A549 (cell line): ENCODE measurements around the gene TMEM39A.

Experiments used
- BCL3 ChIP-seq: fragments of >200 bp; sonication (Bioruptor Twin); formaldehyde crosslinking; IDR thresholded peaks from 3 replicates; pipeline ENCODE4 v1.6.1; 2016
- CEBPB ChIP-seq, 2 experiments: fragments of >200 bp in 1 of 2; sonication (Bioruptor Twin) in 1 of 2; formaldehyde crosslinking in 1 of 2; IDR thresholded peaks; 2 replicates each; pipeline ENCODE4 v1.6.1; 2012 to 2016
- CHD2 ChIP-seq: fragments of 150-350 bp; IDR thresholded peaks from 2 replicates; pipeline ENCODE4 v1.6.1; 2014; ENCODE audit warnings: low read length; ENCODE audit not compliant: partially characterized antibody
- CTCF ChIP-seq: fragments of >200 bp; sonication (Bioruptor Twin); formaldehyde crosslinking; IDR thresholded peaks from 3 replicates; pipeline ENCODE4 v1.5.1; 2016
- EP300 ChIP-seq, 2 experiments: fragments of >200 bp; sonication (Bioruptor Twin); formaldehyde crosslinking; IDR thresholded peaks; 2 replicates in 1 of 2; 3 replicates in 1 of 2; pipeline ENCODE4 v1.6.1; 2016 to 2017
- JUN ChIP-seq, 2 experiments: fragments of >200 bp; sonication (Bioruptor Twin); formaldehyde crosslinking; IDR thresholded peaks; 2 replicates in 1 of 2; 3 replicates in 1 of 2; pipeline ENCODE4 v1.6.1; 2016 to 2017
- MAX ChIP-seq: IDR thresholded peaks from 2 replicates; pipeline ENCODE4 v1.6.1; 2012
- MAZ ChIP-seq: fragments of 150-350 bp; IDR thresholded peaks from 2 replicates; pipeline ENCODE4 v1.6.1; 2014; ENCODE audit warnings: antibody characterized with exemption, low read depth, low read length, borderline replicate concordance
- POLR2A ChIP-seq: IDR thresholded peaks from 2 replicates; pipeline ENCODE4 v1.6.1; 2012; ENCODE audit warnings: mild to moderate bottlenecking, low read length
- POLR2AphosphoS2 ChIP-seq: conservative IDR thresholded peaks from 2 replicates; pipeline ENCODE4 v1.6.1; 2012; ENCODE audit warnings: low read length, improper control_type of control experiment, inconsistent platforms
- RAD21 ChIP-seq, 2 experiments: fragments of >200 bp in 1 of 2; sonication (Bioruptor Twin) in 1 of 2; formaldehyde crosslinking in 1 of 2; IDR thresholded peaks in 1 of 2; conservative IDR thresholded peaks in 1 of 2; 2 replicates in 1 of 2; 3 replicates in 1 of 2; pipeline ENCODE4 v1.6.1; 2012 to 2018; ENCODE audit warnings: inconsistent platforms in 1 of 2
- RFX5 ChIP-seq: fragments of 450-650 bp; IDR thresholded peaks from 2 replicates; pipeline ENCODE4 v1.7.1; 2014; ENCODE audit warnings: antibody characterized with exemption, mild to moderate bottlenecking, moderate library complexity
- RNF2 ChIP-seq: fragments of 200-600 bp; sonication (generic); IDR thresholded peaks from 2 replicates; pipeline ENCODE4 v1.6.1; 2016; ENCODE audit warnings: low read depth, mild to moderate bottlenecking, antibody characterized with exemption, moderate library complexity, borderline replicate concordance
- SMC3 ChIP-seq: fragments of >200 bp; sonication (Bioruptor Twin); formaldehyde crosslinking; IDR thresholded peaks from 3 replicates; pipeline ENCODE4 v1.6.1; 2018; ENCODE audit warnings: inconsistent platforms

- no peak for TF ChIP-seq RFX5
- no peak for TF ChIP-seq RAD21 (conservative IDR thresholded peaks at IDR 0.05 in 1 of 2, IDR thresholded peaks at IDR 0.05 in 1 of 2)
- no peak for TF ChIP-seq CTCF
- no peak for TF ChIP-seq POLR2A
- no peak for TF ChIP-seq CEBPB (IDR thresholded peaks at IDR 0.05)
- TF ChIP-seq MAX = no peak
- no peak for TF ChIP-seq EP300 (IDR thresholded peaks at IDR 0.05)
- no peak for TF ChIP-seq MAZ
- no peak for TF ChIP-seq RNF2
- no peak for TF ChIP-seq CHD2
- no peak for TF ChIP-seq SMC3
- no peak for TF ChIP-seq POLR2AphosphoS2
- TF ChIP-seq JUN (IDR thresholded peaks at IDR 0.05) = no peak
- no peak for TF ChIP-seq BCL3
These were observed 20.2 kb downstream of the TMEM39A start for GRCh38 chr3:119443179-119443578.
